ENCODE results near the gene DIAPH3.

The DIAPH3 gene

DNA sequence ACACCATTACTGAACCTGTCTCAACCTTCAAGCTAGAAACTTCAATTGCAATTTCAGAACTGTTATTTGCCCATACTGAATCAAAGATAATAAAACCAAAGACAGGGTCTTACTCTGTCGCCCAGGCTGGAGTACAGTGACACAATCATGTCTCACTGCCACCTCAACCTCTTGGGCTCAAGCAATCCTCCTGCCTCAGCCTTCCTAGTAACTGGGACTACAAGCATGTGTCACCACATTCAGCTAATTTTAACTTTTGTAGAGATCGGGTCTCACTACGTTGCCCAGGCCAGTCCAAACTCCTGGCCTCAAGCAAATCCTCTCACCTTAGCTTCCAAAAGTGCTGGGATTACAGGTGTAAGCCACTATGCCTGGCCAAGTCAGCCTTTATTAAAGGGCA lies 143.4 kb downstream of the DIAPH3 start:
- no peak for TF ChIP-seq JUND (IDR thresholded peaks at IDR 0.05; ENCODE audit: low read depth)
- in situ Hi-C loops (cut with HindIII; ENCODE audit: low pct_unique_long_range_greater_than_20kb, low sequenced_read_pairs), result no loop called here
- DNase-seq (ENCODE audit: low read depth in 1 of 2, low spot score in 1 of 2), result no peak

GRCh38 chr13:60019119-60019993 lies 144.4 kb downstream of the DIAPH3 start:
- TF ChIP-seq JUND (IDR thresholded peaks at IDR 0.05; ENCODE audit: low read depth), result no peak
- no peak for DNase-seq (ENCODE audit: low read depth in 1 of 2, low spot score in 1 of 2)

GRCh38 chr13:60018536-60018935 lies 145.2 kb downstream of the DIAPH3 start:
- in situ Hi-C loops (cut with HindIII; ENCODE audit: low pct_unique_long_range_greater_than_20kb, low sequenced_read_pairs), result no loop called here
- no peak for DNase-seq (ENCODE audit: low read depth in 1 of 2, low spot score in 1 of 2)
- TF ChIP-seq JUND (IDR thresholded peaks at IDR 0.05; ENCODE audit: low read depth), result no peak

More at GRCh38 chr13:60019119-60019993, 144.4 kb downstream of the DIAPH3 start:
- in situ Hi-C loops (cut with HindIII; ENCODE audit: low pct_unique_long_range_greater_than_20kb, low sequenced_read_pairs), result no loop called here

DNA sequence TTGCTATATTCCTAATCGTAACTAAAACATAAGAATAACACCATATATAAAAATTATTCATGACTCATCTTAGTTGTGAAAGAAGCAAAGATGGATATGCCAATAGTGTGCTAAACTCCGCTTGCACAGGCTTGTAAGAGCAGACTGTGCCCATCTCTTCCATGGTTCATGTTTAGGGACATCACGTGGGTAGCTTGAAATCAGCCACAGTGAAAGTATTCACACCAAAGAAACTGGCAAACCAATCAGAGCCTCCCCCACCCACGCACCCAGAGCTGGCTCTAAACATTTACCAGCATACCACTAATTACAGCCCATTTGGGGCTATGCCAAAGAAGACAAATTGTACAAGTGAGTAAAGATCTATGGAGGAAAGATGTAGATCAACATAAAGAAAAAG lies 147.5 kb downstream of the DIAPH3 start:
- no peak for TF ChIP-seq JUND (IDR thresholded peaks at IDR 0.05; ENCODE audit: low read depth)
- DNase-seq (ENCODE audit: low read depth in 1 of 2, low spot score in 1 of 2), result no peak
- in situ Hi-C loops (cut with HindIII; ENCODE audit: low pct_unique_long_range_greater_than_20kb, low sequenced_read_pairs), result no loop called here

DNA sequence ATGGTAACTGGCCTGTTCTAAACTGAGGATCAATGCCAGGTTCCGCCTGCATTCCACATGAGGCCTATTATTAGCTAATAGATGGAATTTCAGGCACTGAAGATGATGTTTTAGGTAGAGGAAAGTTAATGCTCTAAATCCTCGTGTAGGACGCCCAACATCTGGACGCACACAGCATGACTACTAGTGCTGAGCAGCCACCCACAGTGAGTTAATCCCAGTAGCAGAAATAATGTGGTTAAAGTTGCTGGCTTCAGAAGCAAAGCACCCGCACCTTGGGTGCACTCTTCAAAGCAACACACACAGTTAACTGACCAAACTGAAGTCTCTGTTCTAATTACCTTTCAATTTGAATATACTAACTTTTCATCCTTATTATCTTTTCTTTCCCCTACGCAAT lies 150.6 kb downstream of the DIAPH3 start:
- TF ChIP-seq JUND (IDR thresholded peaks at IDR 0.05; ENCODE audit: low read depth), result no peak
- in situ Hi-C loops (cut with HindIII; ENCODE audit: low pct_unique_long_range_greater_than_20kb, low sequenced_read_pairs), result no loop called here
- DNase-seq (ENCODE audit: low read depth in 1 of 2, low spot score in 1 of 2), result no peak

- no peak for DNase-seq (ENCODE audit: low read depth in 1 of 2, low spot score in 1 of 2)
- no peak for TF ChIP-seq JUND (IDR thresholded peaks at IDR 0.05; ENCODE audit: low read depth)
- in situ Hi-C loops (cut with HindIII; ENCODE audit: low pct_unique_long_range_greater_than_20kb, low sequenced_read_pairs), result no loop called here
These were observed 151.2 kb downstream of the DIAPH3 start for GRCh38 chr13:60012488-60012887.

- TF ChIP-seq JUND (IDR thresholded peaks at IDR 0.05; ENCODE audit: low read depth), result no peak
- DNase-seq (ENCODE audit: low read depth in 1 of 2, low spot score in 1 of 2), result peak in 1 of 2 experiments; percentile 7
- in situ Hi-C loops (cut with HindIII; ENCODE audit: low pct_unique_long_range_greater_than_20kb, low sequenced_read_pairs), result no loop called here
These were observed 154.2 kb downstream of the DIAPH3 start for GRCh38 chr13:60009300-60010253.

DNA sequence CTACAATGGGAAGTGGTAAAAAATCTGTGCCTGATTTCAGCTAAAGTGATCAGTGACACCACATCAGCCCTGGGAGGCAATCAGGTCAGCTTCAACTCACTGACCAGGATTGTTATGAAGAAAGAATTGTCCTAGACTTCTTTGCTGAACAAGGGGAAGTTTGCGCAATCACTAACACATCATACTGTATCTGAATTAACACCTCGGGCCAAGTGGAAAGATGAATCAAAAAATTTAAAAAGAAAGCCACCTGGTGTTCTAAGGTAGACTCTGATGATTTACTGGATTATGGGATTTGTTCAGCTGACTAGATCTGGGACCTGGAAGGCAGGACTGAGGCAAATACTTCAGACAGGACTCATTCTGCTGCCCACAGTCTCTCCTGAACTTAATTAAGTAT lies 161.8 kb downstream of the DIAPH3 start:
- in situ Hi-C loops (cut with HindIII; ENCODE audit: low pct_unique_long_range_greater_than_20kb, low sequenced_read_pairs), result no loop called here
- no peak for DNase-seq (ENCODE audit: low read depth in 1 of 2, low spot score in 1 of 2)
- TF ChIP-seq JUND (IDR thresholded peaks at IDR 0.05; ENCODE audit: low read depth), result no peak

- no peak for TF ChIP-seq JUND (IDR thresholded peaks at IDR 0.05; ENCODE audit: low read depth)
- in situ Hi-C loops (cut with HindIII; ENCODE audit: low pct_unique_long_range_greater_than_20kb, low sequenced_read_pairs), result no loop called here
- DNase-seq (ENCODE audit: low read depth in 1 of 2, low spot score in 1 of 2), result no peak
These were observed 162.8 kb downstream of the DIAPH3 start for GRCh38 chr13:60000976-60001375.

GRCh38 chr13:60000081-60000480 lies 163.6 kb downstream of the DIAPH3 start:
- in situ Hi-C loops (cut with HindIII; ENCODE audit: low pct_unique_long_range_greater_than_20kb, low sequenced_read_pairs), result no loop called here
- no peak for DNase-seq (ENCODE audit: low read depth in 1 of 2, low spot score in 1 of 2)
- TF ChIP-seq JUND (IDR thresholded peaks at IDR 0.05; ENCODE audit: low read depth), result no peak

- in situ Hi-C loops (cut with HindIII; ENCODE audit: low pct_unique_long_range_greater_than_20kb, low sequenced_read_pairs), result no loop called here
- no peak for TF ChIP-seq JUND (IDR thresholded peaks at IDR 0.05; ENCODE audit: low read depth)
- DNase-seq (ENCODE audit: low read depth in 1 of 2, low spot score in 1 of 2), result no peak
These were observed 165.8 kb downstream of the DIAPH3 start for GRCh38 chr13:59997976-59998375.

DNA sequence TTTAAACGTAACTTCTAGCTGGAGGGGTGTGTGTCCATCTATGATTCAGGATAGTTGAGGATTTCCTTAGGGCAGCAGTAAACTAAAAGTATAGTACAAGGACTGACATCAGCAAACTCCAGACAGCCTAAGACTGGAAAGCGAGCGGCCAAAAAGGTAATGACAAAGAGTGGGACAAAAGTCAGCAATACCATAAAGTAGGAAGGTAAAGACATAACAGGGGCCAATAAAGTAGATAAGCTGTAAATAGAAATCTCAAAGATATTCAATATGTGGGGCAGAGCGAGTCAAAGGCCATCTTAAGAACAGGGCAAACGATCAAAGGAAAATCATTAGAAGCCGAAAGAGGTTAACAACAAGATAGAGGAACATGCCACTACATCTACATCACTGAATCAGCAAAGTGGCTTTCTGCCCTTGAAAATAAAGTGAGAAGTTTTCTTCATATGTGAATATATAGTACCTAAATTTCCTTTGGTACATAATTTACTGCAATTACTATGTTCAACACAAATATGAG lies 167.2 kb downstream of the DIAPH3 start:
- TF ChIP-seq JUND (IDR thresholded peaks at IDR 0.05; ENCODE audit: low read depth), result no peak
- in situ Hi-C loops (cut with HindIII; ENCODE audit: low pct_unique_long_range_greater_than_20kb, low sequenced_read_pairs), result no loop called here
- no peak for DNase-seq (ENCODE audit: low read depth in 1 of 2, low spot score in 1 of 2)

Data from T47D (cell line).